GM19463 (cell line): Measurements from ENCODE around the gene METTL16.

ENCODE experiments used
- ATAC-seq: cut with Tn5 transposase; IDR thresholded peaks from one replicate; pipeline ENCODE4 v1.9.1; 2021; ENCODE audit warnings: mild to moderate bottlenecking, moderate library complexity; ENCODE audit not compliant: unreplicated experiment

Gene METTL16

GRCh38 chr17:2385240-2386210 is 126.2 kb downstream of the METTL16 start:
- no peak for ATAC-seq

GRCh38 chr17:2384439-2385127 is 127.1 kb downstream of the METTL16 start:
- no peak for ATAC-seq

GRCh38 chr17:2383628-2384167 is 128.0 kb downstream of the METTL16 start:
- no peak for ATAC-seq

- no peak for ATAC-seq
Measured at GRCh38 chr17:2380950-2381649, 130.6 kb downstream of the METTL16 start.

- ATAC-seq: no peak
Measured at GRCh38 chr17:2380226-2380922, 131.3 kb downstream of the METTL16 start.

- no peak for ATAC-seq
Measured at GRCh38 chr17:2379489-2380225, 132.0 kb downstream of the METTL16 start.

GRCh38 chr17:2378905-2379304 is 132.8 kb downstream of the METTL16 start:
- ATAC-seq: no peak

GRCh38 chr17:2377659-2378058 is 134.0 kb downstream of the METTL16 start:
- ATAC-seq: no peak

- no peak for ATAC-seq
Measured at GRCh38 chr17:2376107-2376506, 135.6 kb downstream of the METTL16 start.

- ATAC-seq: no peak
Measured at GRCh38 chr17:2375406-2375805, 136.3 kb downstream of the METTL16 start.

GRCh38 chr17:2374549-2375285 is 137.0 kb downstream of the METTL16 start:
- ATAC-seq: no peak

- ATAC-seq: no peak
Measured at GRCh38 chr17:2373179-2373578, 138.5 kb downstream of the METTL16 start.

- ATAC-seq: no peak
Measured at GRCh38 chr17:2372681-2373080, 139.0 kb downstream of the METTL16 start.

- no peak for ATAC-seq
Measured at GRCh38 chr17:2372180-2372579, 139.5 kb downstream of the METTL16 start.

GRCh38 chr17:2371183-2372130 is 140.2 kb downstream of the METTL16 start:
- no peak for ATAC-seq

- no peak for ATAC-seq
Measured at GRCh38 chr17:2370211-2370589, 141.5 kb downstream of the METTL16 start.

- no peak for ATAC-seq
Measured at GRCh38 chr17:2369551-2370210, 142.0 kb downstream of the METTL16 start.

GRCh38 chr17:2369039-2369438 is 142.6 kb downstream of the METTL16 start:
- ATAC-seq: no peak
